Stimulated activated naive B cell treated with anti-CD40 and anti-IgM and Interleukin-4, amounts not matched to agents 10 μg/mL and 1 μg/mL and 100 μg/mL, for 72 hours (primary cell): ENCODE measurements around the gene PHACTR3.

ENCODE experiments used
- ATAC-seq, 2 donors: fragments of 150-1000 bp; cut with Tn5 transposase; replicated peaks; 2 replicates each; pipeline ENCODE4 v1.10.0; 2021; ENCODE audit warnings: moderate library complexity in 1 of 2
- DNase-seq: peaks from one replicate; pipeline ENCODE4 v3.0.0; 2021
- H3K27ac Mint-ChIP-seq: one replicate; pipeline ENCODE4 v1.8.0; 2022; ENCODE audit warnings: mild to moderate bottlenecking, mixed read lengths
- H3K27me3 Mint-ChIP-seq, 2 donors: one replicate each; pipeline ENCODE4 v1.8.0; 2022; ENCODE audit warnings: mixed read lengths in 2 of 2
- H3K36me3 Mint-ChIP-seq, 2 donors: one replicate each; pipeline ENCODE4 v1.8.0; 2022; ENCODE audit warnings: mixed read lengths in 2 of 2, mild to moderate bottlenecking in 1 of 2
- H3K4me1 Mint-ChIP-seq, 2 donors: one replicate each; pipeline ENCODE4 v1.8.0; 2022; ENCODE audit warnings: mixed read lengths in 2 of 2, mild to moderate bottlenecking in 1 of 2
- H3K4me3 Mint-ChIP-seq, 2 donors: one replicate each; pipeline ENCODE4 v1.8.0; 2022; ENCODE audit warnings: mild to moderate bottlenecking in 2 of 2, mixed read lengths in 2 of 2, moderate library complexity in 1 of 2
- H3K9me3 Mint-ChIP-seq, 2 donors: one replicate each; pipeline ENCODE4 v1.8.0; 2022; ENCODE audit warnings: mixed read lengths in 2 of 2, mild to moderate bottlenecking in 1 of 2

Gene PHACTR3

GRCh38 chr20:59823030-59823423, 218.7 kb downstream of the PHACTR3 start:
- Mint-ChIP-seq H3K9me3 (peaks cover 0 to 2% of the 10 kb centered on the region in 2 donors), H3K36me3 (peaks cover 0 to 2% of the 10 kb centered on the region in 2 donors), H3K4me1 (no peaks in the 10 kb centered on the region), H3K4me3 (no peak overlapping the region), H3K27me3 (peaks cover 5 to 17% of the 10 kb centered on the region in 2 donors), H3K27ac (no peak overlapping the region)
- ATAC-seq (no peak), DNase-seq (no peak)

GRCh38 chr20:59823491-59824259, 219.3 kb downstream of the PHACTR3 start:
- H3K4me1 Mint-ChIP-seq = no peaks in the 10 kb centered on the region
- H3K36me3 Mint-ChIP-seq = peaks cover 0 to 2% of the 10 kb centered on the region in 2 donors
- peaks cover 10 to 18% of the 10 kb centered on the region in 2 donors for H3K27me3 Mint-ChIP-seq
- no peak for ATAC-seq
- H3K4me3 Mint-ChIP-seq = no peak overlapping the region
- DNase-seq = no peak
- peaks cover 0 to 2% of the 10 kb centered on the region in 2 donors for H3K9me3 Mint-ChIP-seq
- no peak overlapping the region for H3K27ac Mint-ChIP-seq

GRCh38 chr20:59824711-59825562, 220.6 kb downstream of the PHACTR3 start:
- peaks cover 0 to under 1% of the 10 kb centered on the region in 2 donors for H3K36me3 Mint-ChIP-seq
- no peak overlapping the region for H3K27ac Mint-ChIP-seq
- ATAC-seq (no peak), DNase-seq (no peak)
- no peaks in the 10 kb centered on the region for H3K4me1 Mint-ChIP-seq
- H3K27me3 Mint-ChIP-seq = peaks cover 13 to 19% of the 10 kb centered on the region in 2 donors
- H3K4me3 Mint-ChIP-seq = no peak overlapping the region
- H3K9me3 Mint-ChIP-seq = peaks cover 0 to 2% of the 10 kb centered on the region in 2 donors

GRCh38 chr20:59825563-59825920, 221.2 kb downstream of the PHACTR3 start:
- ATAC-seq = no peak

GRCh38 chr20:59825944-59826759, 221.8 kb downstream of the PHACTR3 start:
- Mint-ChIP-seq H3K27ac (no peak overlapping the region), H3K4me3 (no peak overlapping the region), H3K9me3 (peaks cover 0 to 2% of the 10 kb centered on the region in 2 donors), H3K4me1 (no peaks in the 10 kb centered on the region), H3K36me3 (no peaks in the 10 kb centered on the region), H3K27me3 (peaks cover 13 to 17% of the 10 kb centered on the region in 2 donors)
- ATAC-seq (peak; percentile 21 to 22), DNase-seq (no peak)

More at GRCh38 chr20:59825563-59825920, 221.2 kb downstream of the PHACTR3 start:
- DNase-seq = no peak
- Mint-ChIP-seq H3K9me3 (peaks cover 0 to 2% of the 10 kb centered on the region in 2 donors), H3K4me1 (no peaks in the 10 kb centered on the region), H3K36me3 (no peaks in the 10 kb centered on the region), H3K4me3 (no peak overlapping the region), H3K27ac (no peak overlapping the region), H3K27me3 (peaks cover 13 to 17% of the 10 kb centered on the region in 2 donors)

GRCh38 chr20:59827138-59828056, 223.1 kb downstream of the PHACTR3 start:
- no peak overlapping the region for H3K27ac Mint-ChIP-seq
- peaks cover 0 to 2% of the 10 kb centered on the region in 2 donors for H3K9me3 Mint-ChIP-seq
- peaks cover 13 to 17% of the 10 kb centered on the region in 2 donors for H3K27me3 Mint-ChIP-seq
- no peaks in the 10 kb centered on the region for H3K4me1 Mint-ChIP-seq
- ATAC-seq = no peak
- H3K36me3 Mint-ChIP-seq = no peaks in the 10 kb centered on the region
- H3K4me3 Mint-ChIP-seq = no peak overlapping the region
- DNase-seq = no peak

GRCh38 chr20:59828125-59829053, 224.0 kb downstream of the PHACTR3 start:
- Mint-ChIP-seq H3K4me3 (no peak overlapping the region), H3K36me3 (no peaks in the 10 kb centered on the region), H3K27ac (no peak overlapping the region), H3K27me3 (peaks cover 13 to 19% of the 10 kb centered on the region in 2 donors), H3K9me3 (peaks cover 0 to 2% of the 10 kb centered on the region in 2 donors), H3K4me1 (no peaks in the 10 kb centered on the region)
- ATAC-seq (no peak), DNase-seq (no peak)

- H3K4me1 Mint-ChIP-seq = no peaks in the 10 kb centered on the region
- H3K27me3 Mint-ChIP-seq = peaks cover 14 to 25% of the 10 kb centered on the region in 2 donors
- DNase-seq = no peak
- H3K4me3 Mint-ChIP-seq = no peak overlapping the region
- no peaks in the 10 kb centered on the region for H3K36me3 Mint-ChIP-seq
- peaks cover 0 to 2% of the 10 kb centered on the region in 2 donors for H3K9me3 Mint-ChIP-seq
- ATAC-seq = no peak
- H3K27ac Mint-ChIP-seq = no peak overlapping the region
These were observed 224.9 kb downstream of the PHACTR3 start for GRCh38 chr20:59829054-59829785.

- Mint-ChIP-seq H3K4me3 (no peak overlapping the region), H3K36me3 (no peaks in the 10 kb centered on the region), H3K27ac (no peak overlapping the region), H3K9me3 (peaks cover 0 to 2% of the 10 kb centered on the region in 2 donors), H3K27me3 (peaks cover 22 to 33% of the 10 kb centered on the region in 2 donors), H3K4me1 (no peaks in the 10 kb centered on the region)
- DNase-seq = no peak
- no peak for ATAC-seq
These were observed 225.7 kb downstream of the PHACTR3 start for GRCh38 chr20:59829786-59830664.

- peaks cover 0 to 2% of the 10 kb centered on the region in 2 donors for H3K9me3 Mint-ChIP-seq
- H3K4me1 Mint-ChIP-seq = peaks cover 0 to under 1% of the 10 kb centered on the region in 2 donors
- no peak for DNase-seq
- ATAC-seq = no peak
- H3K27ac Mint-ChIP-seq = no peak overlapping the region
- H3K4me3 Mint-ChIP-seq = no peak overlapping the region
- H3K36me3 Mint-ChIP-seq = no peaks in the 10 kb centered on the region
- peaks cover 28 to 37% of the 10 kb centered on the region in 2 donors for H3K27me3 Mint-ChIP-seq
These were observed 226.3 kb downstream of the PHACTR3 start for GRCh38 chr20:59830665-59831023.
